SK-N-DZ (cell line): Measurements from ENCODE around the gene SLC16A7. TPM values are rescaled to one million over a fixed set of nuclear protein-coding genes. Genes with fewer than 3 reads are reported as not detected.
"Not testable (repeated sequence)": the region's sequence is repeated elsewhere in the genome, so short reads cannot be mapped to it uniquely, and the experiment has no call there.

ENCODE experiments used
- DNase-seq: peaks from one replicate; pipeline ENCODE4 v3.0.0-alpha.2; 2015; ENCODE audit warnings: low spot score
- polyA plus RNA-seq, 2 experiments: library from polyadenylated mRNA; depleted of rRNA; stranded (reverse); fragments of >200 nt; gene quantifications; 2 replicates each; pipeline ENCODE4 v1.2.3, GENCODE V29; 2014

SLC16A7 gene, protein sequence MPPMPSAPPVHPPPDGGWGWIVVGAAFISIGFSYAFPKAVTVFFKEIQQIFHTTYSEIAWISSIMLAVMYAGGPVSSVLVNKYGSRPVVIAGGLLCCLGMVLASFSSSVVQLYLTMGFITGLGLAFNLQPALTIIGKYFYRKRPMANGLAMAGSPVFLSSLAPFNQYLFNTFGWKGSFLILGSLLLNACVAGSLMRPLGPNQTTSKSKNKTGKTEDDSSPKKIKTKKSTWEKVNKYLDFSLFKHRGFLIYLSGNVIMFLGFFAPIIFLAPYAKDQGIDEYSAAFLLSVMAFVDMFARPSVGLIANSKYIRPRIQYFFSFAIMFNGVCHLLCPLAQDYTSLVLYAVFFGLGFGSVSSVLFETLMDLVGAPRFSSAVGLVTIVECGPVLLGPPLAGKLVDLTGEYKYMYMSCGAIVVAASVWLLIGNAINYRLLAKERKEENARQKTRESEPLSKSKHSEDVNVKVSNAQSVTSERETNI
- 2.4 and 4.3 TPM in 2 replicates for polyA plus RNA-seq (2014; cell fraction: cytosol; rRNA removed)
- 4.4 and 5.6 TPM in 2 replicates for polyA plus RNA-seq (2014; cell fraction: nucleus; rRNA removed)

DNA sequence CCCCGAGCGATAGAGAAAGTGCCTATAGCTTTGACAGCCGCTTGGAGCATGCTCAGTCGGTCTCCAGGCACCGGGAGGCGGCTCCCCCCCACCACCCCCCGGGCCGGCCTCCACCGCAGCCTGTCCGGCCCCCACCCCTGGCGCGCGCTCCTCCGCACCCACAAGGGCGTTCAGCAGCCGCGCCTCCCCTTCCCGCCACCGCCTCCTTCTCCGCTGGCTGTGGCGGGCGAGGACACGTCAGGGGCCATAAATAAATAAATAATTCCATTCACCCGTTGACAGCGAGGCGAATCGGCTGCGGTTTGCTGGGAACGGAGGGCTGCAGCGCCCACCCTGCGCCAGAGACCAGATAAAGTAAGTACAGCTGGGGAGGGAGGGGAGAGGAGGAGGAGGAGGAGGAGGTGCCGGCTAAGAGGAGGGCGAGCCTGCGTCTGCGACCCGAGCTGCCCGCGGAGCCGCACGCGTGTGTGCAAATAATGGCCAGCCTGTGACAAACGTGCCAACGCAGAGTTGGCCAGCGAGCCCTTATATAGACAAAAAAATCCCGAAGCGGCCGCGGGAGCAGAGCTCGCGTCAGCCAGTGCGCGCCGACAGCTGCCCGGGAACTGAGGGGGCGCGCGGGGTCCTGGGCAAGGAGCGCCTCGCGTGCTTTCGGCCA, at the start of gene SLC16A7:
TSS of gene SLC16A7 (plus strand) at position 147 of the 658 bp plus-strand sequence. CDS start 108,773 bp downstream, outside the sequence.
- peak; percentile 93 for DNase-seq

DNA sequence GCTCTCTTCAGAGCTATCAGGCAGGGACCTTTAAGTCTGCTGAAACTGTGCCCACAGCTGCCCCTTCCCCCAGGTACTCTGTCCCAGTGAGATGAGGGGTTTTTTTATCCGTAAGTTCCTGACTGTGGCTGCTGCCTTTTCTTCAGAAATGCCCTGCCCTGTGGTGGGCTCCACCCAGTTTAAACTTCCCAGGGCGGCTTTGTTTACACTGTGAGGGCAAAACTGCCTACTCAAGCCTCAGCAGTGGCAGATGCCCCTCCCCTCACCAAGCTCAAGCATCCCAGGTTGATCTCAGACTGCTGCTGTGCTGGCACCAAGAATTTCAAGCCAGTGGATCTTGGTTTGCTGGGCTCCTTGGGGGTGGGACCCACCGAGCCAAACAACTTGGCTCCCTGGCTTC, 46.9 kb upstream of the SLC16A7 start:
- no peak for DNase-seq

DNA sequence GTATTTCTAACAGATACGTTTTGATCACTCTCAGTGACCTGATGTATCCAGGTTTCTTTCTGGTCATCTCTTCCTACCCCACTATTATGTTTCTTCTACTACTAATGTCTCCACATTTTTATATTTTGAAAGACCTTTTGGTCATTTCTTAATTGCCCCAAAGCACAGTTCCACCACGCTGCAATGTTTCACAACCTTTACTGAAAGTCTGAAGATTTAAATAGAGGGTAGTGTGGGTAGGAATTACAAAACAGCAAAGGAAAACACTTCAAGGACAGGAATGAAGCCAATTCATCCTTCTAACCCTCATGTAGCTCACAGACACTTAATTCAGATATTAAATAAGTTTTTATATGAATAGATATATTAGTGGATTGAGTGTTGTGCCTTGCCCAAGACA, 36.1 kb upstream of the SLC16A7 start:
- no peak for DNase-seq

DNA sequence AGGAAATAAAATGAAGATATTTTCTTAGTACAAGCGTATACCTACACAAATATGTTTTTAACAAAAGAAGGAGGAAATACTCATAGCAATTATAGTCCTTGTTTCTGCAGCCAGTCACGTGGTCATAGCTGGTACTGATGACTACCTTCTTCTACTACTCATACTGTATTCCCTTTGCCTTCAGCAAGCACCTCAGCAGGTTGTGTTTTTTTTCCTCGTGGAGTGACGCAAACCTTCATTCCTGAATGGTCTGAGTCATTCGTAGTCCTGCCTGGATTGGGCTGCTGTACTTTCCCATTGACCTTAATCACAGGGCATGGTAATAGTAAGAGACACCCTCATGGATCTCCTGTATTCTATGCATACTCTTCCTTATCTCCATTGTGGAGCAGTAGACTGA, 25.7 kb upstream of the SLC16A7 start:
- no peak for DNase-seq

DNA sequence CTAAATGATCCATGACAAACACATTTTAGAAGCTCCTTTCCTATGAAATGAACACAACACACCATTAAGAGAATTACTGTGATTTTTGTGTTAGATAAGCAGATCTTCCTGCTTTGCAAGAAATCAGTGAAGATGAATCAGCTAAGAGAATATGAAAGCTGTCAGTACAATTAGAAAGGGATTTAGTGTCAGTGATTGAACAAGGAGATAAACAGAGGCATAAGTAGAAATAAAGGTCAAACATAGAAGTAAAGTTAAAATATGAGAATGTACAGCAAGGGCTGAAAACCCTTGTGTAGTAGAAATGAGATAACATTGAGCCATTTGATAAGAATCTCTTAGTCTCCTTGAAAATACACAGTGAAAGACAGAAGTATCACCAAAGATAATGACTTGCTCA, 21.4 kb upstream of the SLC16A7 start:
- peak; percentile 55 for DNase-seq

- no peak for DNase-seq
Observed at GRCh38 chr12:59575826-59576225, 20.0 kb upstream of the SLC16A7 start.

- DNase-seq: no peak
Observed at GRCh38 chr12:59578254-59578653, 17.6 kb upstream of the SLC16A7 start.

GRCh38 chr12:59579631-59580030, 16.2 kb upstream of the SLC16A7 start:
- no peak for DNase-seq

- no peak for DNase-seq
Observed at GRCh38 chr12:59580050-59580449, 15.8 kb upstream of the SLC16A7 start.

DNA sequence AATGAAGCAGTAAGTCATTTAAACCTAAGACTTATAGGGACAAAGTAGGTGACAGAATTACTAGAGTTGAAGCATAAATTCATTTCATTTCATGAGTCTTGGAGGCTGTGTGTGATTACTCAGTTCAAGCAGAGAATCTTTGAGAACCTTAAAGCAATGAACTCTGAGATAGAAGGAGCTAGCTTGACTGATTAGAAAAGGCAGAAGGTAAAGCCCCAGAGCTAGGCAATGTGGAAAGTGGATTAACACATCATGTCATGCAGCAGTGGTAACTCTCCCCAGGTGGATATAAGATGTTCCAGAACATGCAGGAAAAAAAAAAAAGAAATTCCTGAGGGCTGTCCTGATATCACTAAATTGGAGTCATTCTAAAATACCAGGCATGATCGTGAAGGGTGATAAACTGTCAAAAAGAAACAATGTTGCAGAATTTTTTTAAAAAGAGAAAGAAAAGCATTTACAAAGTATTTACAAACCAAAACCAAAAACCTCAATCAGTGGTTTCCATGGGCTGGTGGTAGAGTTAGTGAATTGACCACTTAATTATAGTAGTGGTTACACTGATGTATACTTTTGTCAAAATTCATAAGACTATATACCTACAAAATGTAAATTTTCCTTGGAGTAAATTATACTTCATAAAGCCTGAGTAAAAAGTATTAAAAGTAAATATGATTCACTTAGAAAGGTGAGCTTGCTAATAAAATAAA, 12.7 kb upstream of the SLC16A7 start:
- no peak for DNase-seq

GRCh38 chr12:59587710-59588109, 8.1 kb upstream of the SLC16A7 start:
- no peak for DNase-seq

- no peak for DNase-seq
Observed at GRCh38 chr12:59593761-59594160, 2.1 kb upstream of the SLC16A7 start.

GRCh38 chr12:59594943-59595500, 807 bp upstream of the SLC16A7 start:
- DNase-seq: no peak

GRCh38 chr12:59595565-59595882, 305 bp upstream of the SLC16A7 start:
- DNase-seq: no peak

- peak; percentile 9 for DNase-seq
Observed at GRCh38 chr12:59597385-59597781, 1.6 kb downstream of the SLC16A7 start.

- DNase-seq: no peak
Observed at GRCh38 chr12:59600171-59600570, 4.3 kb downstream of the SLC16A7 start.

DNA sequence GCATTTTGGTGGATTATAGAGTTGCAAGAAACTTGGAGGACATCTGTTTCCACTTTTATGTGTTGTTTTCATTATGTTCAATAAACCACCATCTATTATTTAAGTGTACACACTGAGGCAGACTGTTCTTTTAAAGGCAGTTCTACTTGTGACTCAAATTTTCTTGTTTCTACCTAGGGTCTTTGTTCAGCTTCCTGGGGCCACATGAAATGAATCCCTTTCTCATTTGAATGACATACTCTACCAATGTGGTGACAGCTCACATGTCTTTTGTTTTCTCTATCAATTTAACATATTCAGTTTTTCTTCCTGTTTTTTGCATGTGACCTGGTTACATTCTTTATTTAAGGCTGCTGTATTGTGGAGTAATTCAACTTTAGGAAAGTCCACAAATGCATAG, 7.9 kb downstream of the SLC16A7 start:
- DNase-seq: no peak

DNA sequence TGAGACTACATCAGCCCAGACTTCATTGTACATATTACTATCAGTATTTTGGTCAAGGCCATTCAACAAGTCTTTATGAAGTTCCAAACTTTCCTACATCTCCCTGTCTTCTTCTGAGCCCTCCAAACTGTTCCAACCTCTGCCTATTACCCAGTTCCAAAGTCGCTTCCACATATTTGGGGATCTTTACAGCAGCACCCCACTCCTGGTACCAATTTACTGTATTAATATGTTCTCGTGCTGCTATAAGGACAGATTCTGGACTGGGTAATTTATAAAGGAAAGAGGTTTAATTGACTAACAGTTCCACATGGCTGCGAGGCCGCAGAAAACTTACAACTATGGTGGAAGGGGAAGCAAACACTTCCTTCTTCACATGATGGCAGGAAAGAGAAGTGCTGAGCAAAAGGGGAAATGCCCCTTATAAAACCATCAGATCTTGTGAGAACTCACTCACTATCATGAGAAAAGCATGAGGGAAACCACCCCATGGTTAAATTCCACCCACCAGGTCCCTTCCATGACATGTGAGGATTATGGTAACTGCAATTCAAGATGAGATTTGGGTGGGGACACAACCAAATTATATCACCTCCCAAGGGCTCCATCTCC, 17.1 kb downstream of the SLC16A7 start:
- not testable (repeated sequence) for DNase-seq

GRCh38 chr12:59615392-59616165, 19.8 kb downstream of the SLC16A7 start:
- no peak for DNase-seq

GRCh38 chr12:59619461-59620240, 23.8 kb downstream of the SLC16A7 start:
- DNase-seq: no peak
